HG03575 (cell line): ENCODE data around the gene LACC1.

ENCODE experiments used
- ATAC-seq: cut with Tn5 transposase; IDR thresholded peaks from one replicate; pipeline ENCODE4 v1.9.1; 2021; ENCODE audit not compliant: unreplicated experiment, insufficient number of reproducible peaks, low FRiP score; ENCODE audit errors: extremely low read depth

The LACC1 gene

DNA sequence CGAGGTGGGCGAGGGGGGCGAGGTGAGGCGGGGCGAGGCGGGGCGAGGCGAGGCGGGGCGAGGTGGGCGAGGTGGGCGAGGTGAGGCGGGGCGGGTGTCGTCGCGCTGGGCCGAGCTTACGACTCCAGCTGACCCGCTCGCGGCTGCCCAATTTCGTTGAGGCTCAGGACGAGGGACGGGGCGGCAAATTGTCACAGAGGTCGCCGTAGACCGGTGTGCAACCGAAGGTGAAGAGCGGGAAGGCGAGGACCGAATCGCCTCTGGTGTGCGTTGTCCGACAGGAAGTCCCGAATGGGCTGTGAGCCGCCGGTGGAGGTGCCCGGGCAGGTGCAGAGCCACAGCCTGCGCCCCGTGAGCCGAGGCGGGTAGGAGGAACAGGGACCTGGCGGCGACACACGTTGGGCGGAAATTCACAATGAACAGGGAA lies at the start of gene LACC1:
LACC1 (plus strand) TSS at position 150 of the 427 bp plus-strand sequence. CDS start 1,082 bp downstream, outside the sequence.
- no peak for ATAC-seq

DNA sequence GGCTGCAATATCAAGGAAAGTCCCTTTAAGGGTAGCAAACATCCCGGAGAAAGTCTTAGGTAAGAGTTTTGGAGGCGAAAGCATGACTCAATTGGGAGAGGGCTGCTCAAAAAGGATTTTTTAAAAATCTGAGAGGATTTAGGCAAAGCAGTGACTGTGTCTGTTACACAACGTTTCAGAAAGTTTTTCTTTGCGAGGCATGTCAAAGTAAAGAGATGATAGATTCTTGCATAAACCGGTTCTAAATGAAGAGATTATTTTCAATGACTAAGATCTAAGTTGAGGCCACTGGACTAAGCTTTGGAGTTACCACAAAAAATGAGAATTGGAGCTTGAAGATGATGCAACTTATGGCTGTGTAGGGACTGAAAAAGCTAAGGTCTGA lies 49.2 kb upstream of the LACC1 start:
- ATAC-seq = no peak

DNA sequence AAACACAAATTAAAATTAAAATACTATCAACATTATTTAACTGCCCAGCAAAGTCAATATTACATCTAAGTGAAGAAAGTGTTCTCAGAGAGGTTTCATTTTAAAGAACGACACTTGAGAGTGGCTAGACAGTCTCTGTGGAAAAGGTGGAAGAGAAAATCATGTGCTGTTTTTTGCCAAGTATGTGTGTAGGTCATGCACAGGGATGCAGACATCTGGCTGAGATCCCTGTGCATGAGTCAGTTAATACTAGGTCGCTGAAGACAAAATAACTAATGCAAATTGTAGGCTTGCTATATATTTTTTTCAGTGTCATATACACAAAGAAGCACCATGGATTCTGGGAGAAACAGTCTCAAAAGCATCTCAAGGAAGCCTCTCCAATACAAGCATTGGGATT lies 48.6 kb upstream of the LACC1 start:
- ATAC-seq = no peak

DNA sequence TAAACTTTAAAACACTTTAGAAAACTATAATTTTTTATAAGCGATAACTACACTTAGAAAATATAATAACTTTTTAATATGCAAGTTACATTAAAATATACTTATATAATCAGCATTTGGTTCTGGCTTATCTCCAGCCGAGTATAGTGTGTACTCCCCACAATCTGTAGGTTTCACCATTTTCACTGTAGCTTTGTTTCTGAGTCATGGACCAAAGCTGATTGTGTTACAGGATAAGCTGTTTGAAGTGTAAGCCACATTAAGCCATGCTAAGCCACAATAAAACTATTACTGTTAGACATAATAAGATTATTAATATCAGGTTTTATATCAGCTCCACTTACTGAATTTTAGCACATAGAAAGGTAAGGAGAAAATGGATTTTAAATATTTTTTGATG lies 44.0 kb upstream of the LACC1 start:
- ATAC-seq = no peak

DNA sequence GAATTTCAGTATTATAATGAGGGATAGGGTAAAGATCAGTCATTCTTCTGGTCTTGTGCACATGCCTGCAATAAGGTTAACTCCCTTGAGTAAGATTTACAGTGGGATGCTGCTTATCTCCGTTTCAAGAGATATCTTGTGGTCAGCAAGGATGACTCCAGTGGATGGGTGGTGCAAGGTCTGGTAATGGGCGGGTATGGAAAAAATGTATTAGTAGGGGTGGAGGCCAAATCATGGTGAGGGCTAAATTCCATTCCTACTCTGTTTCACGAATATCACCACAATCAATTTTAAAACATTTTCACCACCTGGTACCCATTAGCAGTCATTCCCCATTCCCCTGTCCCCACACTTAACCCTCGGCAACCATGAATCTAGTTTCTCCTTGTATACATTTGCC lies 40.8 kb upstream of the LACC1 start:
- no peak for ATAC-seq

DNA sequence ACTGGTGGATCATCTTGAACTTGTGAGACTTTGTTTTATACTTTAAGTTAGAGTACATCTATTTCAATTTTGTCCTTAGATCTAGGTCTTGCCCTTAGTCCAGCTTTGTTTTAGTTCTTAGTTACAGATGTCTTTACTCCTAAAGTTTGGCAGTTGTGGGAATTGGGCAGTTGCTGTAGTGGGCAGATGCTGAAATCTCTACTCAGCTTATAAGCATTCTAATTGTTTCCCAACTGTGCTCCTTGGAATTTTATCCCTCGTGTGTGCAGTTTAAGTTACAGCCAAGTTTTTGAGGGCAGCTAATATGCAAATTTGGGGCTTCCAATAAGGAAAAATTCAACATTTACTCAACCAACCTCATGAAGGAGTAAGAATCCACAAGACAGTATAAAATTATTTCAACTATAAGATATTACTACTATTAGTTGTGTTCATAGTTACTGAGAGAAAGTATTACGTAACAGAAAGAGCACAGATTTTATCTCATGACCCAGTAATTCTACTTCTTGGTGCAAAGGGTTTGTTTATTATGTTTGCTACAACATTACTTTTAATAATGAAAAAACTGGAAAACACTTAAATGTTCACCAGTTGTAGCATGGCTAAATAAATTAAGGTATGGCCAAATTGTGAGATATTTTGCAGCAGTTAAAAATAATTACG lies 33.1 kb upstream of the LACC1 start:
- ATAC-seq = no peak

DNA sequence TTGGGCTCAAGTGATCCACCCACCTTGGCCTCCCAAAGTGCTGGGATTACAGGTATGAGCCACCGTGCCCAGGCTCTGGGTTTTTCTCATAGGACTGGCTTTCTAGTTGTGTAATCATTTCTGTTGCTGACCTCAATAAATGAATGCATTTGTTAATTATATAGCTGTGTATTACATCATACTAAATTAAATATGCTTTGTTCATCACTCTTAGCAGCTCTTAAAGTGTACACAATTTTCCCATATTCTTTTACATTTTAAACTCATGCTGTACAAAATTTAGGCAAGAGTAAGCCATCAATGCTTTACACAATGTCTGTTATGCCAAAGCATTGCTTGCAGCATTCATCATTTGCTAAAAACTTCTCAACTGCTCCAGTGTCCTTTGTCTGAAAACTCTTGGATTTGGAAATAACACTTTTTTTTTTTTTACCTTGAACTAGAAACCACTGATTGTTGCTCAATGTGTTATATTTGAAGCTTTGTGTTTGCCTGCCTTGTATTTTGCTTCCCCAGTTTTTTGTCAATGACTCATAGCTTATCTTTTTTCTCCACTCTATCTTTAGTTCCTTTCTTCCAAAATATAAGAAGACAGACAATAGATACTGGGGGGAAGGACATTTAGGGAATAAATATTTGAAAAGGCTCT lies 31.6 kb upstream of the LACC1 start:
- ATAC-seq = no peak

DNA sequence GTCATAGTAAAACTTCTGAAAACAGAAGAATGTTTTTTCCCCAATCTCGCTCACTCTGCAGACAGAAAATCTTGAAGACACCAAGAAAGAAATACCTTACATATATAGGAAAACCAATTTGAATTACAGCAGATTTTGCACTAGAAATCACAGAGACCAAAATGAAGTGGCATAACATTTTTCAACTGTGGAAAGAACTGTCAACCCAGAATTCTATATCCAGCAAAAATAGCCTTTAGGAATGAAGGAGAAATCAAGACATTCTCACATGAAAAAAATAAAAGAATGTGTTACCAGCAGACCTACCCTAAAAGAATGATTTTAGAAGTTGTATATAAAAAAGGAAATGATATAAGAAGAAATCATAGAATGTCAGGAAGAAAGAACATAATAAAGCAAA lies 28.8 kb upstream of the LACC1 start:
- ATAC-seq = no peak

DNA sequence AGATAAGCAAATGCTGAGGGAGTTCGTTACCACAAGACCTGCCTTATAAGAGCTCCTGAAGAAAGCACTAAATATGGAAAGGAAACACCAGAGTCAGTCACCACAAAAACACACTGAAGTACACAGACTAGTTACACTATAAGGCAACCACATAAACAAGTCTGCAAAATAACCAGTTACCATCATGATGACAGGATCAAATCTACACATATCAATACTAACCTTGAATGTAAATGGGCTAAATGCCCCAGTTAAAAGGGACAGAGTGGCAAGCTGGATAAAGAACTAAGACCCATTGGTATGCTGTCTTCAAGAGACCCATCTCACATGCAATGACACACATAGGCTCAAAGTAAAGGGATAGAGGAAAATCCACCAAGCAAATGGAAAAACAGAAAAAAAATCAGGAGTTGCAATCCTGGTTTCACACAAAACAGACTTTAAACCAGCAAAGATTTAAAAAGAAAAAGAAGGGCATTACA lies 26.7 kb upstream of the LACC1 start:
- no peak for ATAC-seq

DNA sequence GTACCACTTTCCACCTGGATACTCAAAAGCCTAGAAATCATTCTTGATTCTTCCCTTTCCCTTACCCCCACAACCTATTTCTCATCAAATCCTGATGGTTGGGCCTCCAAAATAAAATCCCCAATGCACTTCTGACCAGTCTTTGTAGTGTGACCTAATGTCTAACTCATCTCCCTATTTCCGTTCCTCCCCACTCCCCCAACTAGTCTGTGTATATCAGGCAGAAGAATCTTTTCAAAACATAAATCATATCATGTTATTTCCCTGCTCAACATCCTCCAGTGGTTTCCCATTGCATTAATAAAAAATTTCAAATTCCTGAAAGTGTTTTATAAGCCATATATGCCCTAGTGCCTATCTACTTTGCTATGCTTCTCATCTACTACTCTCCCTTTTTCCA lies 17.8 kb upstream of the LACC1 start:
- ATAC-seq = no peak

DNA sequence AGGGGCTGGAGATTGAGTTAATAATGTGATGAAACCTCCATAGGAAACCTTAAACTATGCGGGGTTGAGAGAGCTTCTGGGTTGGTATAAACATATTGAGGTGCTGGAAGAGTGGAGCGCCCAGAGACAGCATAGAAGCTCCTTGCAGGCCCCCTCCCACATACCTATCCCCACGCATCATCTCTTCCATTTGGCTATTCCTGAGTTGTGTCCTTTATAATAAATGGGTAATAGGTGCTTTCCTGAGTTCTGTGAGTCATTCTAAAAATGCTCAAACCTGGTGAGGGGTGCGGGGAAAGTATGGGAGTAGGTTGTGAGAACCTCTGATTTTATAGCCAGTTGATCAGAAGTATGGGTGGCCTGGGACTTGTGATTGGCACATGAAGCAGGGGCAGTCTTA lies 14.8 kb upstream of the LACC1 start:
- no peak for ATAC-seq

DNA sequence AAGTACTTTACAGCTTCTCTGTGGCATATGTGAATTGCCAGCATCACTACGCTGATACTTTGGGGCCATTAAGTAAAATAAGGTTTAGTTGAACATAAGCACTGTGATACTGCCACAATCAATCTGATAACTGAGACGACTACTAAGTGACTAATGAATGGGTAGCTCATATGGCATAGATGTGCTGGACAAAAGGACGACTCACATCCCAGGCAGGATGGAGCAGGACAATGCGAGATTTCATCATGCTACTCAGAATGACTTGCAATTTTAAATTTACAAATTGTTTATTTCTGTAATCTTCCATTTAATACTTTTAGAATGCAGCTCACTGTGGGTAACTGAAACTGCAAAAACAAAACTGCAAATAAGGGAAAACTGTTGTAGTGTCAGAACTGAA lies 13.8 kb upstream of the LACC1 start:
- no peak for ATAC-seq

DNA sequence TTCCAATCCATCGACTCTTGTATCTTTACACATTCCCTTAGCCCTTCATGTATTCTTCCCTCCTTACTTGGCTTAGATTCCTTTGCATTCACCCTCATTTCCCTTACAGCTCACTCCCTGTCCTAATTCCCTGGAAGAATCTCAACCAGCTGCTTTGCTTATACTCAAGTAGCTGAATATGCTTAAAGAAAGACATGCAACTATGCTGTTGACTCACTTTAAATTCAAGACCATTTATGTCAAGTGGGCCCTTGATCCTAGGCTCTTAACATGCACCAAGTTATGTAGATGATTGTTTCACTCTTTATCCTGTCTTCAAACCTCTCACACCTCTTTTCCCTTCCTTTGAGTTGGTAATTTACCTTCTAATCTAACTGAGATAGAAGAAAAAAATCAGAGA lies 7.5 kb upstream of the LACC1 start:
- ATAC-seq = no peak

DNA sequence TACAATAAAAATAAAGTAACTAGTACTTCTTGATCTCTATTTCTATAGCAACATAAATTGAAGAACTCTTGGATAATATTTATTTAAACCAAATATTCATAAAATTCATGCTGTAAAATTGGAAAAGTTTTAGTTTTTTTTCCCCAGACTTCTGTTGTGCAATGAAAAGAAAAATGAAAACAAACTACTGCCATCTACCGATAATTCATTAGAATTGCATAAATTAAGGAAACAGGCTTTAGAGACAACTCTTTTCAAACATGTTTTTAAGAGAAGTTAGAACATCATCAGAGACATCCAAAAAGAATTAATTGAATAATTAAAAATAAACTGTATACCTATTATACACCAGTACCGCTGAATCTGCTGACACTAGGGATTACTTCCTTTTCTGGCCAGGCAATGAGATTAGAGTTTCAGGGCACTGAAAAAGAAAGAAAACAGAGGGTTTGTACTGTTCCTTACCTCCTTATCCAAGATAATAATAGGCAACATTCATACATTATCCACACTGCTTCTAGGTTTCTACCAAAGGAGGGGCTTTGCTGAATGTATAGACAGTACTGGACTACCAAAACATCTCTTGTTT lies 5.1 kb upstream of the LACC1 start:
- ATAC-seq = no peak

DNA sequence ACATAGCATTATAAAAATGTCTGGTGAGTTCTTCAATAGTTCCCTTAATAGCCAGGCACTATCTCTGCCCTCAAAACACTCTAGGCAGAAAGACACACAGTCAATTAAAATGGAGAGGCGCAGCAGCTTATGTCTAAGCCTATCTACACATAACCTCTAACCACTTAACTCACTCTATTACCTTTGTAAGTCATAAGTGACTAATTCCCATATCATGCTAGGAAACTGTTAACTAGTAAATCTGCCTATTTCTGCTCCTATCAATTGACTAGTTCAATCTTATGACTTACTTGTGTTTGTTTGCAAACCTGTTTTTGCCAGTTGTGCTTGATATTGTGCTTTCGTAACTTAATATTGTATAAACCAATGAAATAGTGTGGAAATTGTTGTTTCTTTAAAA lies 3.3 kb upstream of the LACC1 start:
- ATAC-seq = no peak

DNA sequence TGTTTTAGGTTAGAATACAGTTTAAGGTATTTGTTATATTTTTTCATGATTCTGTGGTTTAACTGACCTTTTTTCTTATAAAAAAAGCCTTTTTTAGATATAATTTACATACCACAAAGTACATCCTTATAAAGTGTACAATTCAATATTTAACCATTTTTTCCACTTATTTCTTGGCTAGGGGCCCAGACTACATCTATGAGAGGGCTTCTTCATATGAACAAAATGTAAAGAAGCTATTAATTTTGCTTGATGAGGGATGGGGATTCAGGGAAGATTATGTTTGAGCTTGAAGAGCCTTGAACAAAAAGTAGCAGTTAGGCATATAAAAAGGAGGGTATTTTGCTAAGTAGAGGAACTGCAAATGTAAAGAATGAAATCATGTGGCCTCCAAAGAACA lies 2.4 kb upstream of the LACC1 start:
- no peak for ATAC-seq

DNA sequence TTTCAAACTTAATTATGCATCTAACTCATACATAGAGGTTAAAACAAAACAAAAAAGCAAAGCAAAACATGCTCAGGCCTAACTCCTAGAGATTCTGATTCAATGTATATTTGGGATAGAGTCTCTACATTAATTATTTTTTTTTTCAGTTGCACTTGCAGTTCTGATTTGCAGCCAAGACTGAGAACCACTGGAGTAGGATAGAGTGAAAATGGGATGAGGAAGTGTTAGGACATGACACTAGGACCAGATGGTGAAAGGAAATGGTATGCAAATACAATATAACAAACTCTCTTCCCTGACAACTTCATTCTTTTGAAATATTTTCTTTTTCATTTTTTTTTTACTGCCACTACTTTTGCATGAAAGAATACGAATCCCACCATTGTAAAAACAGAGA lies 1.9 kb upstream of the LACC1 start:
- no peak for ATAC-seq

DNA sequence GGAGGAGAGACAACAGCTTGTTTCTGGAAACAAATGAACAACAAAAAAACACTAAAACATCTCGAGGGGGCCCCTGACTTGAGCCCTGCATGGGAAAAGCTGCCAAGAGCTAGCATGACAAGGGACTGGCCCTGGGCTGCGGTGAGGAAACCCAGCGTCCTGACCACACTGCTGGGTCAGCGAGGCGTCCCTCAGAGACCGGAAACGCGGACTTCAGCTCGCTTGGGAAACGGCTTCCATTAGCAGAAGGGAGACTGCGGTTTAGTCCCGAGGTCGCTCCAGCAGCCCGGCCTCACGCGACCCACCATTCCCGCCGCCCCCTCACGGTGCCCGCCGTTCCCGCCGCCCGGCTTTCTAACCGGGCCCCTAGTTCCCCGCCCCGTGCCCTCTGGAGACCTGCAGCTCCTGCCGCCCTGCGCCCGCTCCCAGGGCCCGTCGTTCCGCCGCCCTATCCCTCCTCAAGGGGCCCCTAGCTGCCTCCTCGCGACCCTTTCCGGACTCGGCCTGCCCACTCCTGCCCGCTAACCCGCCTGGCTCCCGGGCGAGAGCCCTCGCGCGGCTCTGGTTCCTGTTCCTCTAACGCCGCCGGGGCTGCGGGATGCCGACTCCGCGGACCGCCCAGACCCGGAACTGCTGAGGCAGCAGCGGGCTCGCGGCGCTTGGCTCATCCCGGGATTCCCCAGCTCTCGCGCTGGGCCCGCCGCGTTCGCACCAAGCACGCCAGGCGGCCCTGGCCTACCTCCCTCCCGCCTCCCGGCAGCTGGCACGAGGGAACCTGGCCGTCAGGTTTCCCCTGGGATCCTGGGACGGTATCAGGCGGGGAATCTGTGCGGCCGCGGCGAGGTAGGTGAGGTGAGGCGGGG lies 581 bp upstream of the LACC1 start, which contains the start of gene CCDC122:
CCDC122 (minus strand) TSS at position 849 of the 863 bp plus-strand sequence. CDS start 10,364 bp downstream, outside the sequence.
- ATAC-seq = no peak

DNA sequence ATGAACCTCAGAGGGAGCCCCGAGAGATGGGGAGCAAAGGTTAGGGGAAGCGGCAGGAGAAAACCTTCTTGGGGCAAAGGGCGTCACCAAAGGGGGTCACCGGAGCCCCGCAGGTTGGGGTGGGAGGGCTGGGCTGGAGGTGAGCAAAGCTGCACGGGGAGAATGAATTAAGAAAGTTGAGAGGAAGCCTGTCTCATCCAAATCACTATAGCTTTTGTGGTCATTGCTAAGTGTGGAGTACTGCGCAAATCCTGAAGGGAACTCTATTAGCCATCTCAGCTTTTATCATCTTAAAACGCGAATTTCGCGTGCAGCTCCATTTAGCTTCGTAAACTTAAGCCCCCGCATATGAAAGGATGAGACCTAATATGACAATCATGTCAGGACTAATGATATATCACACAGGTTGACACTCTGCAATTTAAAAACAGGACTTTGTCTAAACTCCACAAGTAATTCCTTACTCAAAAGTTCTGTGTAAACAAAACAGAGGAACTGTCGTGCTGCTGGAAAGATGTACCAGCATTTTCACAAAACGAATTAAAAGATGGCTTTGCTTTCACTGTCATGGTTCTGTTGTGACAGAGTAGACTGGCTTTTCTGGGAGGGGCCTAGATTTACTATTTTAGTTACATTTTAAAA lies 631 bp downstream of the LACC1 start:
- no peak for ATAC-seq
